GM18517 (cell line): Measurements from ENCODE around the gene ADGRF3.
"Not testable (repeated sequence)": the region's sequence is repeated elsewhere in the genome, so short reads cannot be mapped to it uniquely, and the experiment has no call there.

Experiments
- ATAC-seq: cut with Tn5 transposase; IDR thresholded peaks from one replicate; pipeline ENCODE4 v1.9.1; 2021; ENCODE audit warnings: mild to moderate bottlenecking, moderate library complexity; ENCODE audit not compliant: unreplicated experiment

Gene ADGRF3, protein sequence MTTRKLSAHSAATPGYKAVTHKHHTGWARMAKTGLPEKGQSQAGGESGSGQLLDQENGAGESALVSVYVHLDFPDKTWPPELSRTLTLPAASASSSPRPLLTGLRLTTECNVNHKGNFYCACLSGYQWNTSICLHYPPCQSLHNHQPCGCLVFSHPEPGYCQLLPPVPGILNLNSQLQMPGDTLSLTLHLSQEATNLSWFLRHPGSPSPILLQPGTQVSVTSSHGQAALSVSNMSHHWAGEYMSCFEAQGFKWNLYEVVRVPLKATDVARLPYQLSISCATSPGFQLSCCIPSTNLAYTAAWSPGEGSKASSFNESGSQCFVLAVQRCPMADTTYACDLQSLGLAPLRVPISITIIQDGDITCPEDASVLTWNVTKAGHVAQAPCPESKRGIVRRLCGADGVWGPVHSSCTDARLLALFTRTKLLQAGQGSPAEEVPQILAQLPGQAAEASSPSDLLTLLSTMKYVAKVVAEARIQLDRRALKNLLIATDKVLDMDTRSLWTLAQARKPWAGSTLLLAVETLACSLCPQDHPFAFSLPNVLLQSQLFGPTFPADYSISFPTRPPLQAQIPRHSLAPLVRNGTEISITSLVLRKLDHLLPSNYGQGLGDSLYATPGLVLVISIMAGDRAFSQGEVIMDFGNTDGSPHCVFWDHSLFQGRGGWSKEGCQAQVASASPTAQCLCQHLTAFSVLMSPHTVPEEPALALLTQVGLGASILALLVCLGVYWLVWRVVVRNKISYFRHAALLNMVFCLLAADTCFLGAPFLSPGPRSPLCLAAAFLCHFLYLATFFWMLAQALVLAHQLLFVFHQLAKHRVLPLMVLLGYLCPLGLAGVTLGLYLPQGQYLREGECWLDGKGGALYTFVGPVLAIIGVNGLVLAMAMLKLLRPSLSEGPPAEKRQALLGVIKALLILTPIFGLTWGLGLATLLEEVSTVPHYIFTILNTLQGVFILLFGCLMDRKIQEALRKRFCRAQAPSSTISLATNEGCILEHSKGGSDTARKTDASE

DNA sequence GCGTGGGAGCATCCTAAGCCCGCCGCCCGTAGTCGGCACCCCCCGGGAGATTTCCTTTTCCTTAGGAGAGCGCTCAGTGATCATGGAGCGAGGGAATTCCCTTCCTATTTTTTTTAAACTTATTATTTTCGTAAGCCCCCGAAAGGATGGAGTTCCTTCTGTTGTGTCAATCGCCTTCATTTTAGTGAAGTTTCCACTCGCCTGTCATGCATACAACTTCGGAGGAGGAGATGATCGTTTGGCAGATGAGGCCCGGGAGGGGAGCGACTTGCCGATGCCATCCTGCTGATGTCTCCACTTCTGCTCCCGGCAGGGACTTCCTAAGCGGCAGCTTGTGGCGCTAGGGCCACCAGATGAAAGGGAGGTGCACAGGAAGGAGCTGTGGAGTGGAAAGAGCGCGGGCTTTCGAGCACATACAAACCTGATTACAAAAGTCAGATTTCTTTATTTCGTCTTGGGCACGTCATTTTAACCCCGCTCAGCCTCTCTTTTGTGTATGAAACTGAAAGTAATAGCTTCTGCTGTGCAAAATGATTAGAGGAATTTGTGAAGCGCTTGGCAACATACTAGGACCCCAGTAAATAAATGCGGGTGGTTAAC is at the start of gene ADGRF3:
TSS of gene ADGRF3 (minus strand) at position 336 of the 600 bp plus-strand sequence. CDS start 555 bp downstream, outside the sequence.
- ATAC-seq = no peak

DNA sequence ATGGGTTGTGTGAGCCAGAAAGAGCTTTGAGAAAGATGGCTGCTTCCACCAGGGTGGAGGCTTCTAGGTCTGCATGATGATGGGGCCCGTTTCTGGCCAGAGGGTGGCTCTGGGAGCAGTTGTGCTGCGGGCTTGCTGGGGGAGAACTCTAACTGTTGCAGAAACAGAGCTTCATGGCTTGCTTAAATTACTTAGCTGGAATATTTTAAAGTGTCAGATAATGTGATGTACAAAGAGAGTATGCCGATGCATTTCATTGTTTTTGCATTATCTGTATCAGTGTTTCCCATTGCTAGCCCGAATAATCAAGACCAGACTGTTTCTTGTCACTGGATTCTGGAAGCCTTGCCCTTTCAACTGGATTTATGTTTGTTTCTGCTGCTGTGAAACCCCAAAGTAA is 48.8 kb upstream of the ADGRF3 start:
- no peak for ATAC-seq

DNA sequence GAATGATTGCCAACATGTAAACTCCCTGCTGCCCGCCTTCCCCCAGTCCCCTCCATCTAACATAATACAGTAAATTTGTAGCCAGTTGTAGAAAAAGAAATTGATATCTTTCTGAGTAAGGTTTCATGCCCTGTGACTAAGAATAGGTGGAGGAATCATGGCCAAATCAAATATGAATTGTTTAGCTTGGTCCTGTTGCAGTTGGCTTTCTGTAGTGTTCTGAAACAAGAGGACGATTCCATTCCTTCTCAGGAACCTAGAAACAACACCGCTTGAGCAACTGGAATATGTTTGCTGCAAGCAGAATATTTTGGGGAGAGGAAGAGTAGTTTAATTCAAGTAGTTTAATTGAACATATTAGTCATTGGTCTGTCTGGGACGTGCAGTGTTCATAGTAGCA is 48.1 kb upstream of the ADGRF3 start:
- ATAC-seq = no peak

DNA sequence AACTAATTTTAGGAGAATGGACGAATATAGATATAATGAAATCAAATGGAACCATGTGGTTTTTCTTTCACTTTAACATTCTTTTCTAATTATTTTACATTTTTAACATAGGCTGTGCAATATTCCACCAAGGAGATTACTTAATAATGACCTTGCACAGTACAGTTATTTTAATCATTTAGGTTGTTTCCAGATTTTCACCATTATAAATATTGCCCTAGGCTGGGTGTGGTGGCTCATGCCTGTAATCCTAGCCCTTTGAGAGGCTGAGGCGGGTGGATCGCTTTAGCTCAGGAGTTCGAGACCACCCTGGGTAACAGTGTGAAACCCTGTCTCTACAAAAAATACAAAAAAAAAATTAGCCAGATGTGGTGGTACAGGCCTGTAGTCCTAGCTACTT is 40.6 kb upstream of the ADGRF3 start:
- no peak for ATAC-seq

DNA sequence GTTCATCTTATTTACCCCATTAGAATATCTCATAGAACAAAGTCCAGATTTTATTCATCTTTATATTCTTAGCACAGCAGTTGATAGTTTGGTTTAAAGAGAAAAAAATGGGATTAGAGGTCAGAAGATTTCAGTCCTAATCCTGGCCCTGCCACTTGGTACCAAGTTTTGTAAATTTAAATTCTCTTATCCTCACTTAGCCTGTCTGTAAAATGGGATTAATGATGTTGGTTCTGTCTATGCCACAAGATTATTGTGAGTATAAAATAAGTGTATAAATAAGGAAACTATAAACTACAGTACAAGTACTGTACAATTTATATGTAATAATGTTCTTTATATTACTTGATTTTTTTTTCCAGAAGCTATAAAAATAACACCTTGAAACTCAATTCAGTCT is 38.0 kb upstream of the ADGRF3 start:
- ATAC-seq = no peak

DNA sequence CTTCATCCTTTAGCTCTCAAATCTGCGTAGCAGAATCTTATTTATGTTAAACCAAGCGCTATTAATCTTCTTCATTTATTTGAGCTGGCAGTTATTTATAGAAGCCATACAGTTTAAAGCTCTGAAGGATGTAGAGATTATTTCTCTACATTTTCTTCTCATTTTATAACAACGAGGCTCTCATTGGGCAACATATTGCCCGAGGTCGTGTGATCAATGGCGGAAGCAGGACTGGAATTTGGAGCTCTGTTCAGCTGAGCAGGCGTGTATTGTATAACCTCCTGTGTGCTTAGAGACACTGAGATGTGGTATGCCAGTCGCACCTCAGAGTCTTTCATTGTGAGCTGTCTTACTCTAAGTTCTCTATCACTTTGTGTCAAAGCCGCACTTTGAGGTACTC is 37.6 kb upstream of the ADGRF3 start:
- no peak for ATAC-seq

DNA sequence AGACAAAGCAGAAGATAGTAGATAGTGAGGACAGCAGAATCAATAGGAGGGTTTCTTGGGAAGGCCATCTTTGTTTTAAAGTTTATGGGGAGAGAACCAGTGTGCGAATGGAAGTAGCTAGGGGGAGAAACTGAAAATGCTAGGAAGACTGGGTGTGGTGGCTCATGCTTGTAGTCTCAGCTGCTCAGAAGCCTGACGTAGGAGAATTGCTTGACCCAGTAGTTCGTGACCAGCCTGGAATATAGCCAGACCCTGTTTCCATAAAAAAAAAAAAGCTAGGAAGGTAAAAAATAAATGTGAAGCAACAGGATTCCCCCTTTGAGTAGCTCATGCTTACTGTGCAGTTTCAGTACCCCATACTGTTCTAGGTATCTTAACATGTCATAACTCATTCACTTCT is 36.0 kb upstream of the ADGRF3 start:
- no peak for ATAC-seq

DNA sequence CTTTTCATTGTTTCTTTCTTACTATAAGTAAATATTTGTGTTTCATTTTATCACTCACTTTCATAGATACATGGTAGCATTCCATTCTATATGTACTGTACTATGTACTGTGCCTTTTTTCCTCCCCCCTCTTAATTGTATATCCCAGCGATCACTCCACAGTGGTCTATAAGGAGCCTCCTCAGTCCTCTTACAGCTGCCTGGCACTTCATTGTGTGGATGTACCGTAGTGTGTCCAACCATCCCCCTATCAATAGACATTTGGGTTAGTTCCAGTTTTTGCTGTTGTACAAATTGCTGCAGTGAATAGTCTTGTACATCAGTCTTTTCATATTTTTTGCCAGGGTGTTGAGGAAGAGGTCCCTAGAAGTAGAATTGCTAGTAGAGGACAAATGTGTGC is 33.7 kb upstream of the ADGRF3 start:
- no peak for ATAC-seq

DNA sequence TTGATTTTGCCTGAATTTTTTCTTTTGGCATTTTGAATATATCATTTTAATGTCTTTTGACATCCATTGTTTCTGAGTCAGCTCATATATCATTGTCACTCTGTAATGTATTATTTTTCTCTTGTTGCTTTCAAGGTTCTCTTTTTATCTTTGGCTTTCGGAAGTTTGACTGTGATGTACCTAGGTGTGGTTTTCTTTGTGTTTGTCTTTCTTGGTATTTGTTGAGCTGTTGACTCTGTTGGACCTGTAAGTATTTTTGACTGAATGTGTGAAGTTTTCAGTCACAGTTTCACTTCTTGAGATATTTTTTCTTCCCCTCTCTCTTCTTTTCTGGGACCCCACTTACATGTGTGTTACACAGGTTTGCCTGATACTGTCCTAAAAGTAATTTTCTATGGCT is 30.2 kb upstream of the ADGRF3 start:
- no peak for ATAC-seq

DNA sequence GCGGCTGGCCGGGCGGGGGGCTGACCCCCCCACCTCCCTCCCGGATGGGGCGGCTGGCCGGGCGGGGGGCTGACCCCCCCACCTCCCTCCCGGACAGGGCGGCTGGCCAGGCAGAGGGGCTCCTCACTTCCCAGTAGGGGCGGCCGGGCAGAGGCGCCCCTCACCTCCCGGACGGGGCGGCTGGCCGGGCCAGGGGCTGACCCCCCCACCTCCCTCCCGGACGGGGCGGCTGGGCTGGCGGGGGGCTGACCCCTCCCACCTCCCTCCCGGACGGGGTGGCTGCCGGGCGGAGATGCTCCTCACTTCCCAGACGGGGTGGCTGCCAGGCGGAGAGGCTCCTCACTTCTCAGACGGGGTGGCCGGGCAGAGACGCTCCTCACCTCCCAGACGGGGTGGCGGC is 24.3 kb upstream of the ADGRF3 start:
- not testable (repeated sequence) for ATAC-seq

DNA sequence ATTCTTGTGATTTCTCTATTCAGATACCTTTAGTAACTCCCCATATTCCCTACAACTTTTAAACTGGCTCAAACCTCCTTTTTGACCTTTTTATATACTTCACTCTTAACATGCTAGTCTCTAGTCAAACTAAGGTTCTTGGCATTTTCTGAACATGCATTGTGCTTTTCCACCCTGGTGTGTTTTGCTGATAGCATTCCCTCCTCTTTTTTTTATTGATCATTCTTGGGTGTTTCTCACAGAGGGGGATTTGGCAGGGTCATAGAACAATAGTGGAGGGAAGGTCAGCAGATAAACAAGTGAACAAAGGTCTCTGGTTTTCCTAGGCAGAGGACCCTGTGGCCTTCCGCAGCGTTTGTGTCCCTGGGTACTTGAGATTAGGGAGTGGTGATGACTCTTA is 23.1 kb upstream of the ADGRF3 start:
- not testable (repeated sequence) for ATAC-seq

DNA sequence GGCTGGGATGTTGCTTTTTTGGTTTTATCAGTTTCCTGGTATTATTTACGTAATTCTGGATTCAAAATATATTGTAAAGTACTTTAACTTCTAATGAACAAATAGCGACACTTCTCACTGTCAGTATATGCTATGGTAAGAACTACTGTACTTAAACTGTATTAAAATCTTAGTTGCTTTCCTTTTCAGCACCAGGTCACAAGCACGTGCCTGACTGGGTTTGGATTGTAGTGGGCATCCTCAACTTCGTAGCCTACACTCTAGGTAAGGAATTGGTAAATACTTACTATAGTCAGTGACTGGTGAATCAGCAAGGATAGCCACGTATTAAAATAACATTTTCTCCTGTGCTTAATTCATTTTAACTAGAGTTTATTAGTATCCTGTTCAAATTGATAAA is 20.4 kb upstream of the ADGRF3 start:
- no peak for ATAC-seq

DNA sequence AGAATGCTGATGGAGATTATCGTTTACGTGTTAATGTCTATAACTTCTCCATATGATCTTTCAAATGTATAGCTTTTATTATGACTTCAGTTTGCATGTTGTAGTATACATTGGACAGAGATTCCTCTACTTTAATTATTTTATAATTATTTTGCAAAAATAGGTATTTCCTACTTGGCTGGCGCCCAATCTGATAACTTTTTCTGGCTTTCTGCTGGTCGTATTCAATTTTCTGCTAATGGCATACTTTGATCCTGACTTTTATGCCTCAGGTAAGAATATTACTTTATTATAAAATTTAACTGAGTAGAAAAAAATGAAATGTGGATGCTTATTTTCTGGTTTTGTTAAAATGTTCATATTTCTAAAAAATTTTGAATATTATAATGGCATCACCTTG is 18.1 kb upstream of the ADGRF3 start:
- ATAC-seq = no peak

DNA sequence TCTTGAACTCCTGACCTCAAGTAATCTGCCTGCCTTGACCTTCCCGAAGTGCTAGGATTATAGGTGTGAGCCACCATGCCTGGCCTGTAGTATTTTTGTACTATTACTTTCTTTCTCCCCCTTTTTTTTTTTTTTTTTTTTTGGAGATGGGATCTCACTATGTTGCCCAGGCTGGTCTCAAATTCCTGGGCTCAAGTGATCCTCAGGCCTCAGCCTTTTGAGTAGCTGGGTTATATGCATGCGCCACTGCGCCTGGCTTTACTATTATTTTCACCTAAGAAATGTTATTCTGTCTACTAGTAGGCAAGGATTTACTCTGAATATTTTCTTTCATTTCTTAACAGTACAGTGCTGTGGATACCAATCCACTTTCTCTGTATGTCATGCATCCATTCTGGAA is 17.4 kb upstream of the ADGRF3 start:
- ATAC-seq = no peak

DNA sequence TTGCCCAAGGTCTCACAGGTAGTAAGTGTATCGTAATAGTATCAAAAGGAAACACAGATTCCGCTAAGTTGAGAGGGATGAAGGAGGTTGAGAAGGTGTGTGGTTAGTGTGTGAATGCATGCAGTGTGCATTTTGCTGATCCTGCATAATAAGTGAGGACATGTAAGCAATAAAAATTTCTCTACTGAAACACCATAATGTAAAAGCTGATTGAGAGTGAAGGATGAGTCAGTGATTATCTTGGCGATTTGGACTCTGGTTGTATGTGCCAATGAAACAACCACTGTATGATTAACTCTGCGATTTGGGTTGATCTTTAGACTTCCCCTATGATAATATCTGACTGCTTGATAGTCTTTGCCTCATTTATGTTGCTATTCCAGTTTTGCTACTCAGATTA is 16.7 kb upstream of the ADGRF3 start:
- ATAC-seq = no peak

DNA sequence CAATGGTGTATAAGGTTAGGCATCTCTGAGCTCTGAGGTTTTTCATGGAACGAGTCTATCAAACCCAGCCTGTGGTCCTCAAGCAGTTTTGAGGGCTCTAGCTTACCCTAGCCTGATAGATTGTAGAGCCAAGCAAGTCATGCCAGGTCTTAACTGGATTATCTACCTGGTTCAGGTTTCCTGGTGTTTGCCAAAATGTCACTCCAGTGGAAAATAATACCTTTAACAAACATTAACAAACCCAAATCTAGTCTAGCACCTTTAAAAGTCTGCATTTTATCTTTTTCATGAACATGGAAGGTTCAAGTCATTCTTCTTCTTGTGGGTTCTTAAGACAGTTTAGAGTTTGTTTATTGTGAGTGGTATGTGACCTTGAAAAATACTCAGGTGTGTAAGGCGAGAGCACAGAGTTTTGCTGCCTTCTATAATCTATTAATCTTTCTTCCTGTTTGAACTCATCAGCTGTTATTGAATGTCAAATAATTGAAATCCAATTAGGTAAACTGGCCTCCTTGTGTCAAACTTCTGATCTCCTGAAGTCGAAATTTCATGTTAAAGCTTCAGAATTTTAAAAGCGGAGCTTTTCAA is 13.4 kb upstream of the ADGRF3 start:
- ATAC-seq = no peak

DNA sequence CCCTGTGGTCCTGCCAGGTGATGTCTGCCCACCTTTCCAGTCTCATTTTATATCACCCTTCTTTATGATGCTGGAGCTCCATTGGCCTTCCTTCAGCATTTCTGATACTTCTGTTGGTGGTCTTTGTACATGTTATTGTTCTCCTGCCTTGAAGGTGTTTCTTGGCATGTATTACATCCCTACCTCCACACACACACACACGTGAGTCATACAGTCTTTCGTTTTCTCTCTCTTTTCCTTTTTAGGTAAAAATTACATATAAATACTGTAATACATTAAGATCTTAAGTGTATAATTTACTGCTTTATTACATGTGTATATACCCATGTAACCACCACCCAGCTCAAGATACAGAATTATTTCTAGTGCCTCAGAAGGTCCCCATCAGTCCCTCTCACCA is 10.2 kb upstream of the ADGRF3 start:
- no peak for ATAC-seq

DNA sequence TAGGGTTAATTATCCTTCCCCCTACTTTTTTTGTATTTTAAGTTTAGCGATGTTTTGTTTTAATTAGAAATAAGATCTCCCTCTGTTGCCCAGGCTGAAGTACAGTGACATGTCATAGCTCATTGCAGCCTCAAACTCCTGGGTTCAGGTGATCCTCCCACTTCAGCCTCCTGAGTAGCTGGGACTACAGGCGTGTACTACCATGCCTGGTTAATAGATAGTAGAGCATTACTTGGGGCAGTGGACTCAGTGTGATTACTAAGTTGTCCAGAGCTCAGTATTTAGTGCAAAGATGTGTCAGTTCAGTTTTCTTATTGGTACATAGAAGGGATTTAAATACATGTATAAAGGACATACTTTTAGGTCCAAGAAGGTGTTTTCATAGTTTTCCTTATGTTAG is 9.5 kb upstream of the ADGRF3 start:
- ATAC-seq = no peak

DNA sequence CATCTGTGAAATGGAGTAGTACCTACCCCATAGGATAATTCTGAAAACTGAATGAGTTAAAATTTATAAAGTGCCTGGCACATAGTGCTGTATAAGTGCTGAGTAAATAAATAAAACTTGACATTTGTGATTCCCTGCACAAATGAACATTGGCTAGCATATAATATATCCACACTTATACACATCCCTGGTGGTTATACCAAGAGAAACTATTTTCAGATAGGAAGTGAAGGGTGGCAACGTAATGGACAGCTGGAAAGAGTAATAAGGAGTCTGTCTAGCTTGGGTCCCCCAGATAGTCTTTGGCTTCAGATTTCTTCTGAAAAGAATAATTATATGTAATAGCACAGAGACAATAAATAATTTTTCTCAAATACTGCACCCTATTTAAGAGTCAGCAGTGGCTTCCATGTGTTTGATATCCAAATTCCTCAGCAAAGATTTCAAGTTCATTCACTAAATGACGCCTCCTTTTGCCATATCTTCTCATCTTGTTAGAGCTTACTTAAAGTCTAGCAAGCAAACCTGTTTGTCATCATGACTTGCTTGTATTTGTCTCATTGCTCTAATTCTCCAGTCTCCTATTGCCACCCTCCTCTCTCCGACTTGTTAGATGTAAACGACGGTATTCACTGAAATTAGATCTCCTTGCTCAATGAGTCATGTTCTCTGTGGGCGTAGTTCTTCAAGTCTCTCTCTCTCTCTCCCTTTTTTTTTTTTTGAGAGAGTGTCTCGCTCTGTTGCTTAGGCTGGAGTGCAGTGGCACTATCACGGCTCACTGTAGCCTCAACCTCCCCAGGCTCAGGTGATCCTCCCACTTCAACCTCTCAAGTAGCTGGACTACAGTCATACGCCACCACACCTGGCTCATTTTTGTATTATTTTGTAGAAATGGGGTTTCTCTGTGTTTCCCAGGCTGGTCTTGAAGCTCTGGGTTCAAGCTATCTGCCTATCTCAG is 8.7 kb upstream of the ADGRF3 start:
- ATAC-seq = no peak

DNA sequence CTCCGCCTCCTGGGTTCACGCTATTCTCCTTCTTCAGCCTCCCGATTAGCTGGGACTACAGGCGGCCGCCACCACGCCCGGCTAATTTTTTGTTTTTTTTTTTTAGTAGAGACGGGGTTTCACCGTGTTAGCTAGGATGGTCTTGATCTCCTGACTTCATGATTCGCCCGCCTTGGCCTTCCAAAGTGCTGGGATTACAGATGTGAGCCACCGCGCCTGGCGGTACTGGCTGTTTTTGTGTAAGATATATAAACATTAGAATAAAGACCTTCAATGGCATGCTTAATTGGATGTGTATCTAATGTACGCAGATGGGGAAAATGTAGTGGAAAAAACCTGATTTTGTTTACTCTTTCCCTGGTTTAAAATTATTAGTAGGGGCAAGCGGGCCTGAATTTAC is 7.9 kb upstream of the ADGRF3 start:
- ATAC-seq = not testable (repeated sequence)
